GM19238 (cell line): ENCODE results near the gene ARHGAP33.

Experiments used
- DNase-seq: peaks from one replicate; pipeline ENCODE4 v3.0.0; 2011; ENCODE audit warnings: low spot score; ENCODE audit not compliant: insufficient read length

ARHGAP33 gene

GRCh38 chr19:35775298-35776101, at the start of gene ARHGAP33:
TSS of gene ARHGAP33 (plus strand) at chr19:35775564. CDS start at chr19:35775659, 95 bp downstream.
- peak; percentile 98 for DNase-seq

GRCh38 chr19:35727053-35727955, 48.1 kb upstream of the ARHGAP33 start:
- no peak for DNase-seq

GRCh38 chr19:35727956-35728706, 47.2 kb upstream of the ARHGAP33 start:
- no peak for DNase-seq

GRCh38 chr19:35729021-35729420, 46.3 kb upstream of the ARHGAP33 start:
- DNase-seq, result no peak

GRCh38 chr19:35729763-35730162, 45.6 kb upstream of the ARHGAP33 start:
- no peak for DNase-seq

- no peak for DNase-seq
These were observed 45.0 kb upstream of the ARHGAP33 start for GRCh38 chr19:35730326-35730725.

GRCh38 chr19:35731353-35731752, 44.0 kb upstream of the ARHGAP33 start:
- no peak for DNase-seq

GRCh38 chr19:35731779-35732405, 43.5 kb upstream of the ARHGAP33 start:
- no peak for DNase-seq

GRCh38 chr19:35732540-35733179, 42.7 kb upstream of the ARHGAP33 start:
- peak; percentile 1 for DNase-seq

GRCh38 chr19:35733180-35734125, 41.9 kb upstream of the ARHGAP33 start:
- DNase-seq, result peak; percentile 2

- DNase-seq, result no peak
These were observed 41.1 kb upstream of the ARHGAP33 start for GRCh38 chr19:35734273-35734672.

GRCh38 chr19:35734889-35735288, 40.5 kb upstream of the ARHGAP33 start:
- no peak for DNase-seq

- no peak for DNase-seq
These were observed 38.2 kb upstream of the ARHGAP33 start for GRCh38 chr19:35736913-35737886.

- no peak for DNase-seq
These were observed 37.1 kb upstream of the ARHGAP33 start for GRCh38 chr19:35738021-35738886.

GRCh38 chr19:35738887-35739229, 36.5 kb upstream of the ARHGAP33 start:
- DNase-seq, result no peak

GRCh38 chr19:35739275-35740107, 35.9 kb upstream of the ARHGAP33 start:
- no peak for DNase-seq

- peak; percentile 70 for DNase-seq
These were observed 35.3 kb upstream of the ARHGAP33 start for GRCh38 chr19:35740108-35740422.
